HG03066 (cell line): ENCODE measurements around the gene GIGYF2.
"Not testable (repeated sequence)": the region's sequence is repeated elsewhere in the genome, so short reads cannot be mapped to it uniquely, and the experiment has no call there.

Source experiments
- ATAC-seq: cut with Tn5 transposase; IDR thresholded peaks from one replicate; pipeline ENCODE4 v1.9.1; 2021; ENCODE audit warnings: low read depth; ENCODE audit not compliant: unreplicated experiment

The GIGYF2 gene

GRCh38 chr2:232906867-232907717 lies 210.0 kb downstream of the GIGYF2 start:
- not testable (repeated sequence) for ATAC-seq

DNA sequence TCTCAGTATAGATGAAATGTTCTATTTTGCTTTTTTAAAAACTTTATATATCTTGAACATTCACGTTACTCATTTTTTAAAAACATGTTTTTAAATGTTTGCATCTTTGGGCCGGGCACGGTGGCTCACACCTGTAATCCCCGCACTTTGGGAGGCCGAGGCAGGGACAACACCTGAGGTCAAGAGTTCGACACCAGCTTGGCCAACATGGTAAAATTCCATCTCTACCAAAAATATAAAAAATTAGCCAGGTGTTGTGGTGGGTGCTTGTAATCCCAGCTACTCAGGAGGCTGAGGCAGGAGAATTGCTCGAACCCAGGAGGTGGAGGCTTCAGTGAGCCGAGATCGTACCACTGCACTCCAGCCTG lies 210.6 kb downstream of the GIGYF2 start:
- not testable (repeated sequence) for ATAC-seq

DNA sequence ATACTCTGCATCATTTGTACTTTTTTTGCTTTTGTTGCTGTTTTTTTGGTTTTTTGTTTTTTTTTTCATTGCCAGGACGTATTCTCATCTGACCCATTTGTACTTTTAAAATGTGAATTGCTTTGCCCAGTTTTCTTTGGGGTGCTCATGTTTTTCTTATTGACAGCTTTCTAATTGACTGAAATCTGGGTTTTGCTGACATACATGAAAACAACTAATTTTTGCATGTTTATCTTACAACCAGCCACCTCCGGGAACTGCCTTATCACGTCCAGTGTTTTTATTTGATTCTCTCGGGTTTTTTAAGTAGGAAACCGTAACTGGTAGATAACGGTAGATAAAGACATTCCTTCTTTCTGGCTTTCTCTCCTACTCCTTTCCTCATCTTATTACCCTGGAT lies 211.6 kb downstream of the GIGYF2 start:
- ATAC-seq = no peak
